HepG2 (cell line): ENCODE data around the gene PARK7. TPM values are rescaled to one million over a fixed set of nuclear protein-coding genes. Genes with fewer than 3 reads are reported as not detected.
A peak's percentile ranks its signal among the peaks of the same experiment; 100 is the strongest.

ENCODE experiments used
- ATAC-seq: fragments of 200-7000 bp; cut with Tn5 transposase; 3 replicates; pipeline ENCODE4 v1.9.1; 2020; ENCODE audit warnings: mild to moderate bottlenecking, moderate library complexity
- BruUV-seq: library from RNA; stranded (reverse); fragments of 400-500 nt; replicated peaks from 2 replicates; lab custom pipeline; 2021; lab: Mats Ljungman, UMichigan
- CTCF ChIA-PET: fragments of 300-600 bp; formaldehyde crosslinking; extraction: SDS; loops from one replicate; lab custom pipeline; 2021; ENCODE audit warnings: low total read pairs, inconsistent platforms, low intra/inter-chr PET ratio; lab: Yijun Ruan, JAX
- POLR2A ChIA-PET: fragments of 350-600 bp; sonication (Branson Sonifier 250); formaldehyde crosslinking; loops from one replicate; lab custom pipeline; 2020; ENCODE audit warnings: antibody characterized with exemption, inconsistent platforms; lab: Yijun Ruan, JAX
- DNase-seq: peaks from one replicate; pipeline ENCODE4 v3.0.0-alpha.2; 2015; ENCODE audit warnings: low spot score
- FAIRE-seq: peaks from 3 replicates; lab custom pipeline; 2011; peaks lifted over from hg19 to GRCh38; lab: Jason Lieb, UNC
- H2AFZ ChIP-seq: one replicate; pipeline ENCODE4 v1.6.1; 2011; ENCODE audit warnings: low read length, inconsistent platforms
- H3K27ac ChIP-seq: fragments of 300-600 bp; 3 replicates; pipeline ENCODE4 v1.8.0; 2011; ENCODE audit warnings: mixed run types, mild to moderate bottlenecking, mixed read lengths, low read length, inconsistent platforms; ENCODE audit not compliant: insufficient read depth; ENCODE audit errors: extremely low read length
- H3K27me3 ChIP-seq, 2 experiments: fragments of 200-600 bp in 1 of 2; 2 replicates in 1 of 2; 3 replicates in 1 of 2; pipeline versions ENCODE4 v1.6.0 to v1.8.0; 2011; ENCODE audit warnings: low read length in 2 of 2, mild to moderate bottlenecking in 2 of 2, moderate library complexity in 2 of 2, inconsistent platforms in 1 of 2; ENCODE audit not compliant: insufficient read depth in 2 of 2, control insufficient read depth in 1 of 2
- H3K36me3 ChIP-seq, 2 experiments: fragments of 200-600 bp in 1 of 2; replicated peaks in 1 of 2; 2 replicates in 1 of 2; 3 replicates in 1 of 2; pipeline versions ENCODE4 v1.5.1 to v1.8.0; 2011; ENCODE audit warnings: low read length in 2 of 2, inconsistent platforms in 1 of 2; ENCODE audit not compliant: insufficient read depth in 2 of 2, control insufficient read depth in 1 of 2
- H3K4me1 ChIP-seq: 2 replicates; pipeline ENCODE4 v1.5.1; 2012; ENCODE audit warnings: low read length, inconsistent platforms; ENCODE audit not compliant: insufficient read depth
- H3K4me2 ChIP-seq: 2 replicates; pipeline ENCODE4 v1.6.0; 2011; ENCODE audit warnings: low read depth, low read length, inconsistent platforms
- H3K4me3 ChIP-seq, 3 experiments: fragments of 200-600 bp in 1 of 3; sonication (generic), shearing (Covaris generic) in 1 of 3; replicated peaks in 1 of 3; 2 replicates each; pipeline ENCODE4 v1.5.1; 2011 to 2016; ENCODE audit warnings: low read length in 3 of 3, inconsistent platforms in 2 of 3, low read depth in 2 of 3, mild to moderate bottlenecking in 2 of 3, control low read depth in 1 of 3, mixed read lengths in 1 of 3; ENCODE audit not compliant: insufficient read depth in 1 of 3
- H3K79me2 ChIP-seq: one replicate; pipeline ENCODE4 v1.6.1; 2011; ENCODE audit warnings: low read length, inconsistent platforms; ENCODE audit not compliant: insufficient read depth
- H3K9ac ChIP-seq: 2 replicates; pipeline ENCODE4 v1.6.0; 2011; ENCODE audit warnings: mild to moderate bottlenecking, low read depth, low read length, inconsistent platforms; ENCODE audit not compliant: insufficient read depth
- H3K9me3 ChIP-seq: 2 replicates; pipeline ENCODE4 v1.5.1; 2012; ENCODE audit warnings: mild to moderate bottlenecking, low read length
- H4K20me1 ChIP-seq: 2 replicates; pipeline ENCODE4 v1.6.0; 2011; ENCODE audit warnings: inconsistent platforms, mild to moderate bottlenecking, low read length, moderate library complexity; ENCODE audit not compliant: insufficient read depth
- AGO1 ChIP-seq: fragments of 200-400 bp; formaldehyde crosslinking; IDR thresholded peaks from 2 replicates; pipeline ENCODE4 v1.6.1; 2017; ENCODE audit warnings: mild to moderate bottlenecking, low read depth, low read length, moderate library complexity; ENCODE audit not compliant: poor library complexity, severe bottlenecking
- ATF7-NPFF ChIP-seq: sonication (generic); formaldehyde crosslinking; IDR thresholded peaks from 2 replicates; pipeline ENCODE4 v1.8.1; 2023; ENCODE audit warnings: mild to moderate bottlenecking, low read depth, missing genetic modification reagents, moderate library complexity
- CEBPG ChIP-seq: IDR thresholded peaks from 2 replicates; pipeline ENCODE4 v1.6.1; 2016
- CREB1 ChIP-seq, 2 experiments: fragments of 450-650 bp in 1 of 2; IDR thresholded peaks; 2 replicates each; pipeline ENCODE4 v1.6.1; 2016 to 2017; ENCODE audit warnings: control low read depth in 1 of 2, mild to moderate bottlenecking in 1 of 2, missing compliant biosample characterization in 1 of 2, missing genetic modification characterization in 1 of 2
- FOSL2 ChIP-seq: sonication (generic); formaldehyde crosslinking; IDR thresholded peaks from 2 replicates; pipeline ENCODE4 v1.4.0; 2020; ENCODE audit warnings: missing genetic modification reagents
- GABPA ChIP-seq, 2 experiments: IDR thresholded peaks; 2 replicates each; pipeline ENCODE4 v1.6.1; 2011 to 2016; ENCODE audit warnings: low read depth in 2 of 2, low read length in 1 of 2, missing biosample characterization in 1 of 2, missing genetic modification characterization in 1 of 2
- HNF4A ChIP-seq: sonication (generic); formaldehyde crosslinking; IDR thresholded peaks from 2 replicates; pipeline ENCODE4 v1.4.0; 2020; ENCODE audit warnings: missing genetic modification reagents
- NFRKB ChIP-seq: fragments of 450-650 bp; IDR thresholded peaks from 2 replicates; pipeline ENCODE4 v1.6.1; 2017
- POLR2AphosphoS2 ChIP-seq: IDR thresholded peaks from 2 replicates; pipeline ENCODE4 v1.6.1; 2011; ENCODE audit warnings: low read depth, low read length, improper control_type of control experiment
- RARA ChIP-seq: IDR thresholded peaks from 2 replicates; pipeline ENCODE4 v1.6.1; 2016; ENCODE audit warnings: missing genetic modification reagents, missing compliant biosample characterization
- RBFOX2 ChIP-seq: fragments of 200-400 bp; formaldehyde crosslinking; IDR thresholded peaks from 2 replicates; pipeline ENCODE4 v1.6.1; 2017; ENCODE audit warnings: low read depth, mild to moderate bottlenecking, low read length
- RBM22 ChIP-seq: fragments of 200-400 bp; formaldehyde crosslinking; optimal IDR thresholded peaks from 2 replicates; pipeline ENCODE3; 2017; ENCODE audit warnings: mild to moderate bottlenecking, low read length, moderate library complexity
- RFXAP ChIP-seq: sonication (generic); formaldehyde crosslinking; IDR thresholded peaks from 2 replicates; pipeline ENCODE4 v1.4.0; 2020; ENCODE audit warnings: missing genetic modification reagents, borderline replicate concordance
- SMAD3 ChIP-seq: sonication (generic); formaldehyde crosslinking; IDR thresholded peaks from 2 replicates; pipeline ENCODE4 v1.4.0; 2020; ENCODE audit warnings: missing genetic modification reagents
- TCF7 ChIP-seq: sonication (generic); IDR thresholded peaks from 2 replicates; pipeline ENCODE4 v1.6.1; 2016; ENCODE audit warnings: antibody characterized with exemption, low read depth
- ZFP36L1 ChIP-seq: sonication (generic); formaldehyde crosslinking; IDR thresholded peaks from 2 replicates; pipeline ENCODE4 v1.8.0; 2022; ENCODE audit warnings: mild to moderate bottlenecking, missing genetic modification reagents, moderate library complexity
- ZNF549 ChIP-seq: sonication (generic); formaldehyde crosslinking; IDR thresholded peaks from 2 replicates; pipeline ENCODE4 v1.5.0; 2020; ENCODE audit warnings: missing genetic modification reagents
- ZNF619 ChIP-seq: sonication (generic); formaldehyde crosslinking; IDR thresholded peaks from 2 replicates; pipeline ENCODE4 v1.4.0; 2020; ENCODE audit warnings: mild to moderate bottlenecking, missing genetic modification reagents
- ZNF678 ChIP-seq: sonication (generic); formaldehyde crosslinking; IDR thresholded peaks from 2 replicates; pipeline ENCODE4 v1.4.0; 2020; ENCODE audit warnings: mild to moderate bottlenecking, missing genetic modification reagents
- ZNF766 ChIP-seq: sonication (generic); formaldehyde crosslinking; IDR thresholded peaks from 2 replicates; pipeline ENCODE4 v1.5.0; 2020; ENCODE audit warnings: missing genetic modification reagents, borderline replicate concordance
- in situ Hi-C: cut with HindIII; loops from 2 replicates; pipeline ENCODE4 v1.10.0; 2017; ENCODE audit warnings: low pct_unique_long_range_greater_than_20kb; ENCODE audit not compliant: extremely low pct_ligation_motif_present
- intact Hi-C: fragments of 100-400 bp; cut with micrococcal nuclease; formaldehyde crosslinking; loops from one replicate; pipeline ENCODE4 v1.10.0; 2022; ENCODE audit not compliant: unreplicated experiment
- polyA plus RNA-seq, 8 experiments: library from polyadenylated mRNA; depleted of rRNA in 3 of 8; stranded (reverse) in 7 of 8; unstranded in 1 of 8; fragments of >200 nt; fragmentation: Illumina TruSeq in 4 of 8; extraction: Trizol in 4 of 8; gene quantifications; 2 replicates each; pipeline versions ENCODE4 v1.2.1 to v1.2.3, GENCODE V29; 2011 to 2016; ENCODE audit warnings: low read depth in 4 of 8, missing spikeins in 1 of 8, mixed read lengths in 1 of 8; ENCODE audit not compliant: insufficient read depth in 1 of 8
- total RNA-seq, 5 experiments: library from RNA; depleted of rRNA; stranded (reverse); fragments of >200 nt; fragmentation: Illumina TruSeq; extraction: Trizol; gene quantifications; 2 replicates each; pipeline ENCODE4 v1.2.3, GENCODE V29; 2016; ENCODE audit warnings: low read depth in 1 of 5
- TF ChIP-seq, protein P1 (sequence below): sonication (generic); formaldehyde crosslinking; IDR thresholded peaks from 2 replicates; pipeline ENCODE4 v1.4.0; 2020; ENCODE audit warnings: missing genetic modification reagents
- TF ChIP-seq, protein P2 (sequence below): IDR thresholded peaks from 2 replicates; pipeline ENCODE4 v1.6.1; 2012; ENCODE audit warnings: low read depth, low read length, improper control_type of control experiment

Gene PARK7
- total and polyA plus RNA-seq, 2 of the 13 experiments (the other 11 are each of a cell fraction or from before 2014, with no cell fraction given): 212 to 296 TPM

DNA sequence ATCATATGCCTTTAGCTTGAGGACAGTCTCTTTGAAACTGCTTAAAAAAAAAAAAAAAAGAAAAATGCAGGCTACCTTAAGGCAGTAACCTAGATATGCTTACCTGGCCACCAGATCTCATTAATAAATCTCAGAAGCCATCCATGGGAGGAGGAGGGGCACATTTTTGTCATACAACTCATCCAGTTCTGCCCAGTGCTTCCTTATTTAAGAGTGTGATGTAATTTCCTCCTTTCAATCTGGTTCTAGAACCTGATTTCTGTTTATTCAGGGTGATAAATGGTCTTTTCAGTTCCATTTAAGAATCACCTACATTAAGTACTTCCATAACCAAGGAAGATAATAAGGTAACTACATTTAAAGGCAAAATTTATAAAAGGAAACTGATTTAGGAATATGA, 58.5 kb downstream of the PARK7 start:
- Histone ChIP-seq H3K79me2 (peaks cover 99% of the 10 kb centered on the region), H3K36me3 (peaks cover 6 to 57% of the 10 kb centered on the region in 2 experiments), H4K20me1 (peaks cover 100% of the 10 kb centered on the region), H2AFZ (no peak overlapping the region), H3K27ac (peak overlapping the region; percentile 60), H3K4me1 (peaks cover 61% of the 10 kb centered on the region), H3K27me3 (no peaks in the 10 kb centered on the region; a peak in 1 of 5 replicates), H3K4me3 (peak overlapping the region; percentile 88 to 100 (median 94); a peak in 5 of 6 replicates), H3K9me3 (no peaks in the 10 kb centered on the region), H3K4me2 (peak overlapping the region; percentile 74), H3K9ac (peak overlapping the region; percentile 100)
- FAIRE-seq: no peak
- ATAC-seq: no peak
- peak; percentile 58 for DNase-seq
- ChIA-PET POLR2A (interaction anchor here (0.8 to 6.9 kb wide), 11 partner anchors 7 to 295 kb away, joined by 3 to 99 read pairs (median 6); partner anchors contain the start of gene ERRFI1), CTCF (no interaction called here)
- intact Hi-C loops (loop anchor here (10.0 kb wide), 1 partner anchor 135 kb away; no protein-coding TSS in a partner anchor), in situ Hi-C loops (loop anchor here (10.0 kb wide), 1 partner anchor 215 kb away; no protein-coding TSS in a partner anchor)
- BruUV-seq: no TSS peak
- no peak for TF ChIP-seq ZFP36L1
- 0 out of 2 replicates have a peak, but pooled peaks have one; percentile 14 for TF ChIP-seq CEBPG
- no peak for TF ChIP-seq NFRKB
- TF ChIP-seq, protein P1, sequence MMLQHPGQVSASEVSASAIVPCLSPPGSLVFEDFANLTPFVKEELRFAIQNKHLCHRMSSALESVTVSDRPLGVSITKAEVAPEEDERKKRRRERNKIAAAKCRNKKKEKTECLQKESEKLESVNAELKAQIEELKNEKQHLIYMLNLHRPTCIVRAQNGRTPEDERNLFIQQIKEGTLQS: peak; percentile 44; the same call in 1 of the 2 replicates
- no peak for TF ChIP-seq POLR2AphosphoS2
- 0 out of 2 replicates have a peak, but pooled peaks have one; percentile 15 for TF ChIP-seq RARA (CRISPR knock-in tag)
- TF ChIP-seq, protein P2, sequence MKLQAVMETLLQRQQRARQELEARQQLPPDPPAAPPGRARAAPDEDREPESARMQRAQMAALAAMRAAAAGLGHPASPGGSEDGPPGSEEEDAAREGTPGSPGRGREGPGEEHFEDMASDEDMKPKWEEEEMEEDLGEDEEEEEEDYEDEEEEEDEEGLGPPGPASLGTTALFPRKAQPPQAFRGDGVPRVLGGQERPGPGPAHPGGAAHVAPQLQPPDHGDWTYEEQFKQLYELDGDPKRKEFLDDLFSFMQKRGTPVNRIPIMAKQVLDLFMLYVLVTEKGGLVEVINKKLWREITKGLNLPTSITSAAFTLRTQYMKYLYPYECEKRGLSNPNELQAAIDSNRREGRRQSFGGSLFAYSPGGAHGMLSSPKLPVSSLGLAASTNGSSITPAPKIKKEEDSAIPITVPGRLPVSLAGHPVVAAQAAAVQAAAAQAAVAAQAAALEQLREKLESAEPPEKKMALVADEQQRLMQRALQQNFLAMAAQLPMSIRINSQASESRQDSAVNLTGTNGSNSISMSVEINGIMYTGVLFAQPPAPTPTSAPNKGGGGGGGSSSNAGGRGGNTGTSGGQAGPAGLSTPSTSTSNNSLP: 0 out of 2 replicates have a peak, but pooled peaks have one; percentile 11
- TF ChIP-seq SMAD3 (CRISPR knock-in tag): no peak
- no peak for TF ChIP-seq TCF7
- no peak for TF ChIP-seq HNF4A
- TF ChIP-seq ZNF678 (CRISPR knock-in tag): no peak
- no peak for TF ChIP-seq CREB1 (IDR thresholded peaks at IDR 0.05)
- no peak for TF ChIP-seq CREB1 (CRISPR knock-in tag; IDR thresholded peaks at IDR 0.05)
- no peak for TF ChIP-seq ZNF549 (CRISPR knock-in tag)
- no peak for TF ChIP-seq ZNF766 (CRISPR knock-in tag)
- no peak for TF ChIP-seq GABPA (IDR thresholded peaks at IDR 0.05; ENCODE audit: low read depth, low read length)
- TF ChIP-seq GABPA (CRISPR knock-in tag; IDR thresholded peaks at IDR 0.05; ENCODE audit: low read depth): peak; percentile 21; the same call in 1 of the 2 replicates
- no peak for TF ChIP-seq RFXAP (CRISPR knock-in tag)
- TF ChIP-seq RBM22: peak; percentile 93
- peak; percentile 80 for TF ChIP-seq RBFOX2
- TF ChIP-seq FOSL2 (CRISPR knock-in tag): peak; percentile 65
- no peak for TF ChIP-seq AGO1
- no peak for TF ChIP-seq ATF7-NPFF (CRISPR knock-in tag)
- no peak for TF ChIP-seq ZNF619 (CRISPR knock-in tag)
